Jurkat, Clone E6-1 (cell line): ENCODE results near the gene SLC39A5.

Experiments
- DNase-seq: peaks from one replicate; pipeline ENCODE4 v3.0.0-alpha.2; 2011; ENCODE audit warnings: low read depth, low spot score
- H3K4me3 ChIP-seq: 2 replicates; pipeline ENCODE4 v1.5.1; 2011; ENCODE audit warnings: mild to moderate bottlenecking, low read length, control low read depth, moderate library complexity

Gene SLC39A5

DNA sequence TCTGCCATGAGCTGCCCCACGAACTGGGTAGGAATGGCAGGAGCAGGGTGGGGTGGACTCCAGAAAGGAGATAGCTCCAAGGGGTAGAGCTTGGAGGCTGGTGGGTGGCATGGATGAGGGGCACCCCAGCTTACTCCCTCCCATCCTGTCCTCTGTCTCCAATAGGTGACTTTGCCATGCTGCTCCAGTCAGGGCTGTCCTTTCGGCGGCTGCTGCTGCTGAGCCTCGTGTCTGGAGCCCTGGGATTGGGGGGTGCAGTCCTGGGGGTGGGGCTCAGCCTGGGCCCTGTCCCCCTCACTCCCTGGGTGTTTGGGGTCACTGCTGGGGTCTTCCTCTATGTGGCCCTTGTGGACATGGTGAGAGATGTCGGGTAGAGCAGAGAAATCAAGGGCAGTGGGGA is 7.1 kb downstream of the SLC39A5 start:
- DNase-seq: no peak
- H3K4me3 ChIP-seq: no peak overlapping the region

DNA sequence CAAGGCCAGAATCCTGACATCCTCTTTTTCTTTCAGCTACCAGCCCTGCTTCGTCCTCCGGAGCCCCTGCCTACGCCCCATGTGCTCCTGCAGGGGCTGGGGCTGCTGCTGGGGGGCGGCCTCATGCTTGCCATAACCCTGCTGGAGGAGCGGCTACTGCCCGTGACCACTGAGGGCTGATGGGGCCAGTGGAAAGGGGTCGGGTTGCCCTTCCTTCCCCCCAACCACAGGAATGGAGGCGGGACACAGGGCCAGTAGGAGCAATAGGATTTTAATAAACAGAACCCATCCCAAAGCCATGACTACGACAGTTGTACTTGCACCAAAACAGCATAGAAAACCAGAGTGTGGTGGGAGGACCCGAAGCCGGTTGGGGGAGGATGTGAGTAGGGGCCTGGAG is 7.7 kb downstream of the SLC39A5 start:
- H3K4me3 ChIP-seq: no peak overlapping the region
- DNase-seq: no peak

DNA sequence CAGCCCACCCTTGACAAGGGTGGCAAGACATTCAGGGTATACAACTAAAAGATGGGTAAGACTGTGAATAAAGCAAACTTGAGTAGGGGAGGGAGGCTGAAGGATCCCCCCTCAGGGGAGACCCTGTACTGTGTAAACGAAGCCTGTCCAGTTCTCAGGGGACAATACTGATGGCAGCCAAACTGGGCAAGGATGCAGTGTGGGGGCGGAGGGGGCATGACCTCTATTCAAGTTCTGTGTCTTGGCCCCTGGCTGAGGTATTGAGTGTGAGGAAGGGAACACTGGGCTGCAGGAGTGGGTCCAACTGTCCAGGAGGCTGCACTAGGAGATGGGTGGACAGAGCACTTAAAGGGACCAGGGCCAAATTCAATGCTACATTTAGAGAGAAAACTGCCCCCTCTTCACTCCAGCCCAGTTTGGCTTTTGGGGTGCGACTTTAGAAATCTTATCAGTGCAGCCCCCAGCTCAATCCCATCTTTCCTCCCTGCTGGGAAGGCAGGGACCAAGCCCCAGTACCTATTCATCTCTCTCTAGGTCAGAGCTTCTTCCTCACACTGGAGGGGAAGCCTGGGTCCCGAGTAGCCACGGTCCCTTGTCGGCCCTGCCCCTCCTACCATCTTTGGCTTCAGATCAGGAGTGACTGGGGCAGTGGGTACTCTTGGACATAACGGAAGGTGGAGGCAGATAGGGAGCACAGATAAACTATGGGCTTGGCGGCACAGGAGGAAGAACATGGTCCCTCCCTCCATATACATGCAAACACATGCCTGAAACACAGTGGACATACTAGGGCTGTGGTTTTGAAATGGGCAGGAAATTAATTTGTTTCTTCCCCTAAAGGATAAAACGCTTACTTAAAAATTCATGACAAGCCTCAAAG is 11.8 kb downstream of the SLC39A5 start:
- DNase-seq: no peak

DNA sequence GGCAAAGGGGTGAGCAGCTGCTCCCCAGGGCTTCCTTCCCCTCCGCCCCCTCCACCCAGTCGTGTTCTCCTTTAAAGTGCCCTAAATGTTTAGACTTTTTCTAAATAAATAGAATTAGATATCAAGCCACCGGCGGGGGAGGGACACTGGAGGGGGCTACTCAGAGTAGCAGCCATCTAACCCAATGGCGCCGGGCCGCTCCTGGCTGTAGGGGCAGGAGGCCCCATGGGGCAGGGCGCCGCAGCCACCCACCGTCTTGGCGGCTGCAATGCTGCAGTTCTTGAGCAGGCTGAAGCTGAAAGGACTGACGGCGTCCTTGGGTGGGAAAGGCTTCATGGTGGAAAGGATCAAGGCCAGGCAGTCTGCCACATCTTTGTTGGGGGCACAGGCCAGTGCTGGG is 13.1 kb downstream of the SLC39A5 start:
- no peak for DNase-seq
- H3K4me3 ChIP-seq: no peak overlapping the region

More for the DNA sequence above, 11.8 kb downstream of the SLC39A5 start:
- no peak overlapping the region for H3K4me3 ChIP-seq

DNA sequence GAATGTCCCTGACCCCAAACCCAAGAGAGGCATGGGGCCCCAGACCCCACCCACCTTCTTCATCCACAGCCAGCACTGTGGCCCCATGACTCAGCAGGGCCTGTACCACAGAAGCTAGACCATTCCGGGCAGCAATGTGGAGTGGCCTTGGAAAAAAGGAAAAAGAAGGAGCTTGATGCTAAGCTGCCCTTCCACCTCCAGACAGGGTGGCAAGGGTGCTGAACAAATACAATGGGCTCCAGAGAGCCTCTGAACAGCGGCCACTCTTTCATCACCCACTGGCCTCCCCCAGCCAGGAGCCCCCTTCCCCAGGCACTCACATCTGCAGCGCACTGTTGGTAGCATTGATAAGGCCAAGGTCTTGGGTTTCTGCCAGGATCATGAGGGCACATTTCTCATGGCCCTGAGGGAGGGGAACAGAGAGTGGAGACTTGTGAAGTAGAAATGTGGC is 13.9 kb downstream of the SLC39A5 start:
- H3K4me3 ChIP-seq: no peak overlapping the region
- no peak for DNase-seq

DNA sequence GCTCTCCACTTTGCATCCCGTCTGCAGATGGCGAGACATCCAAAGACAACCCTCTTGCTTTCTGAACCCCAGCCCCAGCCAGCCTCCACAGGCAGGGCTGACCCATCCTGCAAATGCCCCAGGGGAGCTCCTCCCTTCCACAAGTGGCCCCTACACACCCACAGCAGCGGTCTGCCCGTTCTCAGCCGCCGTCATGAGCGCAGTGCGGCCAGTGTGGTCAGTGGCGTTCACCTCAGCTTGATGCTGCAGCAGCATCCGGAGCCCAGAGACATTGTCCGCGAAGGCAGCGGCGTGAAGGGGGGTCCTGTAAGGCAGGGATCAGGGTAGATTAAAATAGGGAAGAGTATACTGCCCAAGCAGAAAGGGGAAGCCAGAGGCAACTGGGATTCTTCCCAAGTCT is 14.6 kb downstream of the SLC39A5 start:
- no peak overlapping the region for H3K4me3 ChIP-seq
- no peak for DNase-seq

DNA sequence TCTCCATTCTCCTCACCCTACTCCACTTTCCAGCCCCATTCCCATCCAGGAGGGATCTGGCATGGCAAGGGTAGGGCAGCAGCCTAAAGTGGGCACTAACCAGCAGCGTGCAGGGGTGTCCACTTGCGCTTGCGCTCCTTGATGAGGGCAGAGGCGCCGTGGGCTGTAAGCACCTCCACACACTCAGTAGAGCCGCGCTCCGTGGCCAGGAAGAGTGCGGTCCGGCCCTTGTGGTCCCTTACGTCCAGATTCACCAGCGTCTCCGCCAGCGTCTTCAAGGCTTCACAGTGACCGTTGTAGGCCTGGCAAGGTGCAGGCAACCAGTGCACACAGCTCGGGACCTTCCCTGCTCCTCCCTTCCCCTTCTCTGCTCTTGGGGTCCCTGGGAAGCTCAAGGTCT is 18.1 kb downstream of the SLC39A5 start:
- H3K4me3 ChIP-seq: no peak overlapping the region
- no peak for DNase-seq

DNA sequence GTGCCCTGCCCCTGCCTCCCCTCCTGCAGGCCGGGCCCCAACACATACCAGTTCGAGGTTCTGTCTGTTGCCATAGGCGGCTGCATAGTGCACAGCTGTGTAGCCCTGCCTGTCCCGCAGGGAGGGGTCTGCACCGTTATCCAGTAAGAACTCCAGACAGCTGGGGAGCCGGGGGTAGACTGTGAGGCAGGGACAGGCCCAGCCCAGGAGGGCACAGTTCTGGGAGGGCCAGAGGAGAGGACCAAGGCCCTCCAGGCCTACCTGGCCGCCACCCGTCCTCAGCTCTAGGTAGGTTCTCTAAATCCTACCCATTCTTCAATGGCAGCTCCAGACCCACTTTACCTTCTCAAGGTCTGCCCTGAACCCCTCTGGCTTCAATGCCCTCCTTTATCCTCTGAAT is 18.9 kb downstream of the SLC39A5 start:
- H3K4me3 ChIP-seq: no peak overlapping the region
- no peak for DNase-seq

DNA sequence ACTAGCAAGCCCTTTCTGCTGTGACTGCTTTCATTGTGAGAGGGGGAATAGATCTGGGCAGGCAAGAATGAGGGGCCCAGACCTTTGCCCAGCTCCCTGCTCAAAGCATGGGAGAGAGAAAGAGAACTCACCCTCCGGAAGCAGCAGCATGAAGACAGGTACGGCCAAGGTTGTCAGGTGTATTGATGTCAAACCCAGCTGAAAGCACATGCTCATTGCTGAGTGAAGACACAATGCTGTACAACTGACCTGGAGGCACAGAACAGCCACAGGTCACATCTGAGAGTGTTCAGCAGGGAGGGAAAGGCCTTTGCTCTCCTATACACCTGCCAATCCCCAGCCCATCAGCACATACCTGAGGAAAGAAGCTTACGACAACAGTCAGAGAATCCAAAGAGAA is 22.8 kb downstream of the SLC39A5 start:
- no peak overlapping the region for H3K4me3 ChIP-seq
- DNase-seq: no peak

DNA sequence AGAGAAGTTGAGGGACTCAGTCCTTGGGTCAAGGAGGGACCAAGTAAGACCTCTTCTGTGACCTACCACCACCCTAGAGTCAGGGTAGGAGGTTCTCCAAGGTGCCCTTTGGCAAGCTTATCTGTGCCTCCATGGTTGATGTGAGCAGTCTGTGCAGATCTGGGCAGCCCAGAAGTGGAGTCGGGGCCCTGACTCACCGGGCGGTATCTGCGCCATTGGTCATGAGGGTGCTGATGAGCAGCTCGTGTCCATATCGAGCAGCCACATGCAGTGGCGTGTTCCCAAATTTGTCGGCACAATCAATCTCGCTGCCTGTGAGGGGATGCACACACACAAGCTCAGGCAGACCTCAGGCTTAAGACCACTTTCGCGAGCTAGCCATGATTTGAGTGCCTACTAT is 23.2 kb downstream of the SLC39A5 start:
- H3K4me3 ChIP-seq: no peak overlapping the region
- no peak for DNase-seq

DNA sequence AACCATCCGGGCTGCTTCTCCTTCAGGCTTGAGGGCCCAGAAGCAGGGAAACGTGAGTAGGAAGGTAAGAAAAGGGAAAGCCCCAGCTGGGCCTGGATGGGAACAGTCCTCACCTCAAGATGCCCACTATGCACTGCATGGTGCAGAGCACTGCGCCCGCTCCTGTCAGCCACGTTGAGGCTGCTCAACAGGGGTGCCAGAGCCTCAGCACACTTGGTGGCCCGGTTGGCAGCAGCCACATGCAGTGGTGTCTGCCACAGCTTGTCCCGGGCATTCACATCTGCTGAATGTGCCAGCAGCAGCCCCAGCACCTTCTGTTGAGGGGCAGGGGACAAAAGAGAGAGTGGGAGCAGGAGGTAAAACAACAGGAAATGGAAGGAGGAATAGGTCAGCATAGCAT is 25.8 kb downstream of the SLC39A5 start:
- no peak overlapping the region for H3K4me3 ChIP-seq
- no peak for DNase-seq

DNA sequence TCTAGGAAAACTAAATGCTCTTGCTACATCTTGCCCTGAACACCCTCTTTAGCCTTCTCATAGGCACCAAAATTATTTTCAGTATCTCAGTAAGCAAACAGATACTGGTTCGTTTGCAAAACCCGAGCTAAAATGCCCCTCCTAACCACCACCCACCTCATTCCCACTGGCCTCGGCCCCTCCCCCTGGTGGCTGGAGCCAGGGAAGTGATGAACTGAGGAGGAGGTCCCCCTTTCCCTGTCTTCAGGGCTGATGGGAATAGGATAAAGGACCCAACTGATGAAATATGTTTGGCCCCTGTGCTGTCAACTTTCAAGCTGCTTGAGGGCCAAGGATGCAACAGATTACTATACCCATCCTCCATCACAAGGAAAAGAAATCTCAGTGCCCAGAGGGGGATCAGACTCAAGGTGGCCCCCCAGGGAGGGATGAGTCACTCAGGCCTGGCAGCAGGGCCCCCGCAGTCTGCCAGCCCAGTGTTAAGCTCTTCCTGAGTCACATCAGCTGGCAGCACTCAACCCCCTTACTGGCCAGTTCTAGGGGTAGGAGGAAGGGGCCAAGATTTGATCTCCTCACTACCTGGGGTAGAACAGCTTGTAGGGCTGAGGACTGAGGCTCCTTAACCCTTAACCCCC is 26.6 kb downstream of the SLC39A5 start:
- H3K4me3 ChIP-seq: no peak overlapping the region
- DNase-seq: no peak

DNA sequence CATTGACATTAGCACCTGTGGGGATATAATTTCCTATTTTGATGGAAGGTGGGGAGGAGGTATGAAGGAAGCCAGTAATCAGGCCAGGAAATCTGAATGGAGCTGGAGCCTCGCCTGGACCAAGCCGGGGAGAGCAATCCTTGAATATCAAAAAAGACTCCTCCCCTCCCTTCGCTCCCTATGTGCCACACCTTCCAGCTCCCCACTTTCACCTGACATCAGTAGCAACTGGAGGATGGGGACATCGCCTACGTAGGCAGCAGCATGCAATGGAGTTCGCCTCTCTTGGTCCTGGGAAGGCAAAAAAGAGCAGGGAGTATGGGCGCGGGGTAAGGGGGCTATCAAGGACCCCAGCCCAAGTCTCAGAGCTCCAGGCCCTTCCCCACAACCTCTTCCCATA is 27.2 kb downstream of the SLC39A5 start:
- peak overlapping the region; percentile 80 for H3K4me3 ChIP-seq
- DNase-seq: no peak

DNA sequence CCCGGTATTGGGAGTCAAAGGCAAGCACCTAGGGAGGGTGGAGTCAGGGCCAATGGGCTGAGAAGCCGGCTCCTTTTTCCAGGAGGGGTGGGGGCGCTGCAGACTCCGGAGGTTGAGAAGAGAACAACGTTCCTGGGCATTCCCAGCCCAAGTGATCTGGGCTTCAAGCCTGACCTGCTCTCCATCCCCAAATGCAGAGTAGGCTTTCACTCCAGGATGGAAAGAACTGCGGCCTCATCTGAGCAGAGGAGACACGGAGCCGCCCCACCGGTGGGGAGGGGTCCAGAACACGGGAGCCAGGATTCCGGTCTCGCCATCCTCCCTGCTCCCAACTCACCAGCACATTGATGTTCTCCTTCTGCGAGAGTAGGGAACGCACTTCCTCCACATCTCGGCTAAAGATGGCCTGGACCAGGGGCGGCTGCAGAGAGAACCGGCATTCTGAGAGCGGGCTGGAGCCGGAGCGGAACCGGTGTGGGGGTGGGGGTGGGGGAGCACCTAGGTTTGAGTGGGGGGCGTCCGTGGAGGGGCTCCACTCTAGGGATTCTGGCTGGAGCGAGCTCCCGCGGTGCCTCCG is 27.7 kb downstream of the SLC39A5 start:
- DNase-seq: no peak
- H3K4me3 ChIP-seq: peak overlapping the region; percentile 80

DNA sequence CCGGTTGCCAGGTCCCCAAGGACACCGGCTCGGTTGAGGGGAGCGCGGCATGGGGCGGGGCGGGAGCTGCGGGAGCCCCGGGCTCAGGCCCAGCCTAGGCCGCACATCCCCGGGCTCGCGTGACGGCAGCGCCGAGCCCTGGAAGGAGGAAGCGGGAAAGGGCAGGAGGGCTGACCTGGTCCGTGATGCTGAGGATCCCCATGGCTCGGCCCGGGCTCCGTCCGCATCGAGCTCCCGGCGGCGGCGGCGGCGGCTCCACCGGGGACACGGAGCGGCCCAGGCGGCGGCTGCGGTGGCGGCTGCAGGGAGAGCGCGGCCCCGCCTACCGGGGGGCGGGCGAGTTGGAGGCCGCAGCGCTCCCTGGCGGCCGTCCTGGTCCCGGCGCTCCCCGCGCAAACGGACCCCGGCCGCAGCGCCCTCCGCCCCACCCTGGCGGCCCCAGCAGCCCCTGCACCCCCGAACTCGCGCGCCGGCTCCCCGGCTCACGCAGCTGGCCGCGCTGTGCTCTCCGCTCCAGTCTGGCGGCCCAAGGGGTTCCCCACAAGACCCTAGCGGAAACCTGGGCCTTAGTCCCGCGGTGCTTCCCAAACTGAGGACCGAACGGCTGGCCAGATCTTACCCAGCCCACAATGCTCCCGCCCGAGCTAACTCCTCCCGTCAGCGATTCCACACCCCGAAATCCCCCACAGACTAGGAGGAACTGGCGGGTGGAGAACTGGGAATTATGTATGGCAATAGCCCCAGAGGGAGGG is 28.4 kb downstream of the SLC39A5 start, which contains the start of gene ANKRD52:
Gene ANKRD52 (minus strand): TSS at position 317 of the 752 bp plus-strand sequence. CDS start 115 bp downstream, at position 202.
- DNase-seq: peak; percentile 52
- H3K4me3 ChIP-seq: peak within 1 kb of the TSS; percentile 80

DNA sequence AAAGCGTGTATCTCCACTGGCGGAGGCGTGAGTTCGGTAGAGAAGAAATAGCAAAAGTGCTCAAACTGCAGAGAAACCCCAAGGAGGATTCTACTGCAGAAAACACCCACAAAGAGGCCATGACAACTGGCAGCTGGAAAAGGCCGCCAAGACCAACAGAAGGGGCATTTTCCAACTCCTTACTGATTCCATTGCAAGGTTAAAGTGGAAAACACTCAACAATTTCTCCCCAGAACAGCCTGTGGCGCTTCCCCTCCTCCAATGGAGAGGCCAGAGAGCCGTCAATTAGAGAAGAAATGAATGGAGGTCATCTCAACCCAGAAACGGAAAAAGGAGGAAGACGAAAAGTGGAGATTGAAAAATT is 29.0 kb downstream of the SLC39A5 start:
- H3K4me3 ChIP-seq: peak overlapping the region; percentile 77
- no peak for DNase-seq

DNA sequence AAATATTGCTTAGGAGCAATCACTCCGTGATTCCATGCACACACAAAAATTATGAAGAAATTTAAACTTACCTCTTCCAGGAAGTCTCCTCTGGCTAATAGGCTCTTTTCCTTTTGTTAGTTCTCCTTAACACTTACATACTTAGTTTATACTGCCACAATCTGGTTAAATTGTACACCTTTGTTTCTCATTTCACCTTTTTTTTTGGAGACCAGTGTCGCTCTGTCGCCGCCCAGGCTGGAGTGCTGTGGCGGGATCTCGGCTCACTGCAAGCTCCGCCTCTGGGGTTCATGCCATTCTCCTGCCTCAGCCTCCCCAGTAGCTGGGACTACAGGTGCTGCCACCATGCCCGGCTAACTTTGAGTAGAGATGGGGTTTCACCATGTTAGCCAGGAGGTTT is 30.5 kb downstream of the SLC39A5 start:
- no peak for DNase-seq
- no peak overlapping the region for H3K4me3 ChIP-seq

DNA sequence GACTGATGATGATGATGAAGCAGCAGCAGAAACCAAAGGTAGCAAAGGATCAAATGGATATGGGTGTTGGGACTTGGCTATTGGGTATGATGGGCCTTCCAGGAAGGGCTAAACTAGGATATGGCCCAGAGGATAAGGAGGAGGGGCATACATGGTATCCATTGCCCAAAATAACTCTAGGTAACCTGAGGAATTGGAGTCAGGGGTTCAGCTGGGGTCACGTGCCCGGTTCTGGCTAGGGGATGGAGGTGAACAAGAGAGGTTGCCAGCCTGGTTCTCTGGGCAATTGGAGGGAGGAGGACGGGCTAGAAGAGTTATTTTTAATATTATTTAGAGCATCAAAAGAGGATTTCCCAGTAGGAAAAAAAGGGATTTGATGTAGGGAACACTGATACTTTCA is 31.1 kb downstream of the SLC39A5 start:
- DNase-seq: no peak
- no peak overlapping the region for H3K4me3 ChIP-seq

DNA sequence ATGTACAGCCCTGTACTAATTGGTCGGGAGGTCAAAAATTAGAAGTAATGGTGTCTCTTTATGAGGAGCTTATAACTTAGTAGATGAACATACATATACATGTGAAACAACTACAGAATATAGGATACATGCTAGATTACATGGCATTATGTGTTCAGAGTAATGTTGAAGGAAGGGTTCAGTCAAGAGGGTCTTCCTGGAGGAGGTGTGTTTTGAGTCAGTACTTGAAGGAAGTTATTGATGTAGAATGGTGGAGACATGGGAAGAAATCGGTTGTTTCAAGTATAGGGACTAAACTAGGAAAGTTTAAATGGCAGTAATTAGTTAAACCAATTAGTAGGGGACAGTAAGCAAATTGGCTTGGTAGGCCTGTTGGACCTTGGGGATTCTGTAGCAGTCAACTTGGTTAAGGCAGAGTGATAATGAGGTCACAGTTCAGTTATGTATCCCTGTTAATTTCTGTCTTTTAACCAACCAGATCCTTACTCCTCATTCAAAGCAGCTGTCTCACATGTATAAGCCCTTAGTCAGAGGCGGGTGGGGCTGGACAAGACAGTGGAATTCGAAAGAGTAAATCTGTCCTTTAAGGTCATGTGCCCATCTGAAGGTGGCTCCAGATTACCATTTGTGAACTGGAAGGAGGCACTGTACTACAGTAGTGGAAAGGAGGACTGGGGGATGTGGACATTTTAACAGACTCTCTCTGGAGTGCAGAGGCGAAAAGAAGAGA is 31.8 kb downstream of the SLC39A5 start:
- H3K4me3 ChIP-seq: no peak overlapping the region
- DNase-seq: no peak
